ENCODE results near the gene GSTM4. TPM values are rescaled to one million over a fixed set of nuclear protein-coding genes. Genes with fewer than 3 reads are reported as not detected.
"Not testable (repeated sequence)": the region's sequence is repeated elsewhere in the genome, so short reads cannot be mapped to it uniquely, and the experiment has no call there.

GSTM4 gene
- total RNA-seq, 2 experiments from 2014 or later = 18.1 to 20.6 TPM

DNA sequence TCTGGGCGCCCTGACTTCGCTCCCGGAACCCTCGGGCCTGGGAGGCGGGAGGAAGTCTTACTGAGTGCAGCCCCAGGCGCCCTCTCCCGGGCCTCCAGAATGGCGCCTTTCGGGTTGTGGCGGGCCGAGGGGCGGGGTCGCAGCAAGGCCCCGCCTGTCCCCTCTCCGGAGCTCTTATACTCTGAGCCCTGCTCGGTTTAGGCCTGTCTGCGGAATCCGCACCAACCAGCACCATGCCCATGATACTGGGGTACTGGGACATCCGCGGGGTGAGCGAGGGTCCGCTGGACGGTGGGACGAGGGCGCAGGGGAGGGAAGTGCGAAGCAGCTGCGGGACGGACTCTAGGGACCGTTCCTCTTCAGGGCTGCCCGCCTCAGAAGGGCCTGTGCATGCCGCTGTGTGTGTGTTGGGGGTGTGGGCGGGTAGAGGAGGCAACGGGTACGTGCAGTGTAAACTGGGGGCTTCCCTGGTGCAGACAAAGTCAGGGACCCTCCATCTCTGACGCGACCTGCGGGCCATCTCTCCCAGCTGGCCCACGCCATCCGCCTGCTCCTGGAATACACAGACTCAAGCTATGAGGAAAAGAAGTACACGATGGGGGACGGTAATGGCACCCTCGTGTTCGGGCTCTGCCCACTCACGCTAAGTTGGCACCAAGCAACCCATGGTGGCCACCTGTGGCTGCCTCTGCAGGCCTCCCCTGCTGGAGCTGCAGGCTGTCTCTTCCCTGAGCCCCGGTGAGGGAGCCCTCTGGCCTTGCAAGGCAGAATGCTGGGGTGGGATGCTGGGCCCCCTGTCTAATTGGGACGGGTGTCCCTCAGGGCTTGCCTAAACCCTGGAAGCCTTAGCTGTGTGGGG is 32.0 kb downstream of the GSTM4 start, which contains the start of gene GSTM1:
Gene GSTM1 (plus strand): TSS at position 177 of the 859 bp plus-strand sequence. CDS start 57 bp downstream, at position 234.
- ATAC-seq (peak; percentile 99), DNase-seq (peak; percentile 94)
- Mint-ChIP-seq H3K27ac (peak within 1 kb of the TSS; percentile 96), H3K9me3 (ENCODE audit: low read depth) (peaks cover 7% of the 10 kb centered on the region), H3K27me3 (no peaks in the 10 kb centered on the region), H3K4me3 (peak within 1 kb of the TSS; percentile 88), H3K4me1 (peaks cover 20% of the 10 kb centered on the region), H3K36me3 (ENCODE audit: low read depth) (peaks cover 22% of the 10 kb centered on the region)
- intact Hi-C loops (cut with DNase I, micrococcal nuclease) = loop anchor here (1.0 to 5.0 kb wide), 9 partner anchors 21 to 651 kb away; partner anchors contain the start of genes AHCYL1 (in 1 of the 2), GSTM3 (in 1 of the 2), GSTM4 (in 1 of the 2) and RBM15 (in 1 of the 2)
- POLR2A ChIA-PET = interaction anchor here (0.6 to 2.1 kb wide), 4 partner anchors 48 to 714 kb away, joined by 3 to 10 read pairs (median 6); partner anchors contain the start of gene GNAI3
- CTCF ChIA-PET = interaction anchor here (0.6 to 2.5 kb wide), 26 partner anchors 17 to 557 kb away, joined by 3 to 30 read pairs (median 4); partner anchors contain the start of genes AHCYL1, CYB561D1, GNAI3 and GSTM3

DNA sequence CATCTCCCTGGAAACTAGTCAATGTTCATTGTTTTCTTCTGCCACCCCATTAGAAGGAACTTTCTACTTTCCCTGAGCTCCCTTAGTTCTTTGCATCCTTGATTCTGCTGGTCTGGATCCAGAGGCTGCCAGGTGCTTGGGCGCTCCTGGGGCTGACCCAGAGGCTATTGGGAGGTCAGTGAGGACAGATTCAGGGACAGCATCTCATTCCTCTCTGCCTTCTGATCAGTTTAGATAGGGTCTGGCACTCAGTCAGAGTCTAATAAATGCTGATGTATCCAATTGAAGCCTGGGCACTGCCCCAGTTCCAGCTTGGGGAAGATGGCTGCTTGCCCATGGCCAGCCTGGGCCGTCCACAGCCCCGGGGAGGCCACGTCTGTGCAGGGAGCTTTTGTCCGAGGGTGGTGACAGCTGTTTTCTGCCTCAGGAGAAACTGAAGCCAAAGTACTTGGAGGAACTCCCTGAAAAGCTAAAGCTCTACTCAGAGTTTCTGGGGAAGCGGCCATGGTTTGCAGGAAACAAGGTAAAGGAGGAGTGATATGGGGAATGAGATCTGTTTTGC is 34.0 kb downstream of the GSTM4 start:
- peaks cover 3% of the 10 kb centered on the region for H3K9me3 Mint-ChIP-seq (ENCODE audit: low read depth)
- no peaks in the 10 kb centered on the region for H3K27me3 Mint-ChIP-seq
- no peak overlapping the region for H3K27ac Mint-ChIP-seq
- CTCF ChIA-PET = interaction anchor here (1.0 to 1.2 kb wide), 3 partner anchors 39 to 53 kb away, joined by 3 to 7 read pairs (median 3); no protein-coding TSS in a partner anchor
- no peak overlapping the region for H3K4me3 Mint-ChIP-seq
- ATAC-seq (no peak), DNase-seq (no peak)
- H3K36me3 Mint-ChIP-seq (ENCODE audit: low read depth) = peaks cover 22% of the 10 kb centered on the region
- intact Hi-C loops (cut with DNase I, micrococcal nuclease) = loop anchor here (2.0 to 5.0 kb wide), 2 partner anchors 52 to 649 kb away; partner anchors contain the start of genes GSTM3 (in 1 of the 2) and RBM15 (in 1 of the 2)
- H3K4me1 Mint-ChIP-seq = peaks cover 20% of the 10 kb centered on the region
- POLR2A ChIA-PET = interaction anchor here (1.0 kb wide), 1 partner anchor 23 kb away, joined by 4 read pairs; no protein-coding TSS in a partner anchor

DNA sequence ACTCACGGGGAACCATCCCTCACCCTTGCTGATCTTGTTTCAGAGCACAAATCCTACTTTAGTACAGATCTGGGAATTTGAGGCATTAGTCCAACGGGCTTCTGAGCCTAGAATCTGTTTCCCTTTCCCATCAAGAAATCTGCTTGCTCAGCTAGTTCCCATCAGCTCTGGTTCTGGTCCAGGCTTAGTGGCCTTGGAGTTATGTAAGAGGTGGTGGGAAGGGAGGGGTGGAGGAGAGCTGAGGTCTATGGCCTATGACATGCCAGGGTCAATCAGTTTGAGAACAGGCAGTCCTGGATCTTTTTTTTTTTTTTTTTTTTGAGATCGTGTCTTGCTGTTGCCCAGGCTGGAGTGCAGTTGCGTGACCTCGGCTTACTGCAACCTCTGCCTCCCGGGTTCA is 35.9 kb downstream of the GSTM4 start:
- no peaks in the 10 kb centered on the region for H3K9me3 Mint-ChIP-seq (ENCODE audit: low read depth)
- no peak overlapping the region for H3K4me3 Mint-ChIP-seq
- peaks cover 22% of the 10 kb centered on the region for H3K36me3 Mint-ChIP-seq (ENCODE audit: low read depth)
- POLR2A ChIA-PET = no interaction called here
- intact Hi-C loops (cut with DNase I, micrococcal nuclease) = no loop called here
- ATAC-seq (no peak), DNase-seq (no peak)
- CTCF ChIA-PET = interaction anchor here (0.6 to 1.7 kb wide), 3 partner anchors 47 to 146 kb away, joined by 3 to 4 read pairs (median 4); no protein-coding TSS in a partner anchor
- H3K27ac Mint-ChIP-seq = no peak overlapping the region
- H3K27me3 Mint-ChIP-seq = no peaks in the 10 kb centered on the region
- peaks cover 20% of the 10 kb centered on the region for H3K4me1 Mint-ChIP-seq

DNA sequence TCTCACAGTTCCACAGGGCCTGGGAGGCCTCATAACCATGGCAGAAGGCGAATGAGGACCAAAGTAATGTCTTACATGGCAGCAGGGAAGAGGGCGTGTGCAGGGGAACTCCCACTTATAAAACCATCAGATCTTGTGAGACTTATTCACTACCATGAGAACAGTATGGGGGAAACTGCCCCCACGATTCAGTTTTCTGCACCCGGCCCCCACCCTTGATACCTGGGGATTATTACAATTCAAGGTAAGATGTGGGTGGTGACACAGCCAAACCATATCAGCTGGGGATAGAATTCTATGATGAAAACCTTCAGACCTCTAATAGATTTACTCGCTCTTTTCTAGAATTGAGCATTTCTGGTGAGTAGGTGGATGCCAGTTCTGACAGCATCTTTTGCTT is 38.5 kb downstream of the GSTM4 start:
- intact Hi-C loops (cut with DNase I, micrococcal nuclease); H3K4me3 Mint-ChIP-seq; H3K9me3 Mint-ChIP-seq (ENCODE audit: low read depth); H3K27ac Mint-ChIP-seq; CTCF ChIA-PET; DNase-seq; ATAC-seq; H3K27me3 Mint-ChIP-seq; POLR2A ChIA-PET; H3K4me1 Mint-ChIP-seq: not testable (repeated sequence)
- peaks cover 19% of the 10 kb centered on the region for H3K36me3 Mint-ChIP-seq (ENCODE audit: low read depth)

DNA sequence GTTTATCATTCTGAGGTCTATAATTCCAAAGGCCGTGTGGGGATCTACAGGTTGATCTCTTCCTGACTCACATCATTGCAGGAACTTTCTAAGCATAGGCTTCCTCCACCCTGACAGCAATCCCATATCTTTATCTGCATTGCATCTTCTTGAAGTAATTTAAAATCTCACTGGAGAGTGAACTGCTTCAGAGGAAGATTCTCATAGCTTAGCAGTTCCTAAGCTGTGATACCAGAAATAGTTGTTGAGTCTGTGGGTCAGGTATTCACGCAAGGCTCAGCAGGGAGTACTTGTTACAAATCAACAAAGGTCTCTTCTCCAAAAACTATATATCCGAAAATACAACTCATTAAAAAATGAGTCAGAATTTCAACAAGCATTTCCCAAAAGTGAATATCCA is 39.2 kb downstream of the GSTM4 start:
- DNase-seq, ATAC-seq: not testable (repeated sequence)
- CTCF ChIA-PET = interaction anchor here (0.6 to 1.1 kb wide), 2 partner anchors 55 to 393 kb away, joined by 4 read pairs; no protein-coding TSS in a partner anchor

GRCh38 chr1:109697066-109697465 is 41.2 kb downstream of the GSTM4 start:
- no peaks in the 10 kb centered on the region for H3K9me3 Mint-ChIP-seq (ENCODE audit: low read depth)
- ChIA-PET CTCF (no interaction called here), POLR2A (no interaction called here)
- no peak overlapping the region for H3K4me3 Mint-ChIP-seq
- H3K36me3 Mint-ChIP-seq (ENCODE audit: low read depth) = peaks cover 4% of the 10 kb centered on the region
- no peak overlapping the region for H3K27ac Mint-ChIP-seq
- intact Hi-C loops (cut with DNase I, micrococcal nuclease) = no loop called here
- DNase-seq = no peak
- ATAC-seq = no peak
- no peaks in the 10 kb centered on the region for H3K27me3 Mint-ChIP-seq
- no peaks in the 10 kb centered on the region for H3K4me1 Mint-ChIP-seq

More for the DNA sequence above, 39.2 kb downstream of the GSTM4 start:
- H3K27me3 Mint-ChIP-seq; POLR2A ChIA-PET; intact Hi-C loops (cut with DNase I, micrococcal nuclease); H3K4me1 Mint-ChIP-seq; H3K4me3 Mint-ChIP-seq; H3K27ac Mint-ChIP-seq; H3K9me3 Mint-ChIP-seq (ENCODE audit: low read depth): not testable (repeated sequence)
- H3K36me3 Mint-ChIP-seq (ENCODE audit: low read depth) = peaks cover 14% of the 10 kb centered on the region

GRCh38 chr1:109697861-109698260 is 42.0 kb downstream of the GSTM4 start:
- DNase-seq; POLR2A ChIA-PET; ATAC-seq; H3K27ac Mint-ChIP-seq; H3K4me1 Mint-ChIP-seq; H3K9me3 Mint-ChIP-seq (ENCODE audit: low read depth); H3K36me3 Mint-ChIP-seq (ENCODE audit: low read depth); H3K27me3 Mint-ChIP-seq; intact Hi-C loops (cut with DNase I, micrococcal nuclease); H3K4me3 Mint-ChIP-seq; CTCF ChIA-PET: not testable (repeated sequence)

DNA sequence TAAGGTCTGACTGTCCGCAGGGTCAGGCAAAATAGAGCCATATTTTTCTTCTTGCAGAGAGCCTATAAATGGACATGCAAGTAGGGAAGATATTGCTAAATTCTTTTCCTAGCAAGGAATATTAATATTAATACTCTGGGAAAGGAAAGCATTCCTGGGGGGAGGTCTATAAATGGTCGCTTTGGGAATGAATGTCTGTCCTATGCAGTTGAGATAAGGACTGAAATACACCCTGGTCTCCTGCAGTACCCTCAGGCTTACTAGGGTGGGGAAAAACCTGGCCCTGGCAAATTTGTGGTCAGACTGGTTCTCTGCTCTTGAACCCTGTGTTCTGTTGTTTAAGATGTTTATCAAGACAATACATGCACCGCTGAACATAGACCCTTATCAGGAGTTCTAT is 47.0 kb downstream of the GSTM4 start:
- not testable (repeated sequence) for ATAC-seq, H3K4me1 Mint-ChIP-seq

DNA sequence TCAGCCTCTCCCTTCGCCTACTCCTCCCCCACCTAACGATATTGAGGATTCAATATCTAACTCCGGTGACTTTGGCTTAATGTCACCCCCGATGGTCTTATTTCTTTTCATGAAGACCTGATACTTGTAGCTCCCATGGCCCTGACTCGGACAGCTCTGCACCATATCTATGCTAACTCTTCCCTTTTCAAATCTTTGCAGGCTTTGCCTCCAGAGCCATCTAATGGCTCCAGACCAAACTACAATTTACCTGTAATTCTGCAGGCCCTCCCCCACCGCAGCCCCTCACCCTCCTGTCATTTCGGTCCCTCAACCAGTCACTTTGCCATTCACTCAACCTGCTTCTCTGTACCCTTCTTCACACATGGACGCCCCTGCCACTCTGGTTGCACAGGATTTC is 48.3 kb downstream of the GSTM4 start:
- CTCF ChIA-PET = no interaction called here
- Mint-ChIP-seq H3K27me3 (no peaks in the 10 kb centered on the region), H3K27ac (no peak overlapping the region), H3K36me3 (ENCODE audit: low read depth) (peaks cover 28% of the 10 kb centered on the region), H3K9me3 (ENCODE audit: low read depth) (peaks cover 16% of the 10 kb centered on the region), H3K4me1 (no peaks in the 10 kb centered on the region), H3K4me3 (no peak overlapping the region)
- intact Hi-C loops (cut with DNase I, micrococcal nuclease) = no loop called here
- POLR2A ChIA-PET = no interaction called here
- ATAC-seq (no peak), DNase-seq (no peak)

More for the DNA sequence above, 47.0 kb downstream of the GSTM4 start:
- H3K4me3 Mint-ChIP-seq; DNase-seq; H3K9me3 Mint-ChIP-seq (ENCODE audit: low read depth); POLR2A ChIA-PET; H3K27ac Mint-ChIP-seq; intact Hi-C loops (cut with DNase I, micrococcal nuclease); H3K27me3 Mint-ChIP-seq: not testable (repeated sequence)
- CTCF ChIA-PET = interaction anchor here (0.7 kb wide), 1 partner anchor 31 kb away, joined by 4 read pairs; no protein-coding TSS in a partner anchor
- peaks cover 20% of the 10 kb centered on the region for H3K36me3 Mint-ChIP-seq (ENCODE audit: low read depth)

DNA sequence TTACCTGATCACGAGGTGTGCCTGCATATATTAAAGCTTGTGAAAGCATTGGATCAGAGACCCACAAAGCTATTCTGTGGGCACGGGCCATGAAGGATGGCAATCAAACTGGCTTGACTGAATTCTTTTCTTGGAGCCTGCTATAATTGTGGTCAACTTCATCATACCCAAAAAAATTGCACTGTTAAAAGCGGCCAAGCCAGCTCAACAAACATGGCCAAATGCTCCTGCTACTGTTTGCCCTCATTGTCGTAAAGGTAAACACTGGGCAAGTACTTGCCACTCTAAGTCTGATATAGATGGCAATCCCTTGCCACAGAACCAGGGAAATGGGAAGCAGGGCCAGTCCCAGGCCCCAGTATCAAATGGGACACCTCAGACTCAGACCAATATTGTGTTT is 49.5 kb downstream of the GSTM4 start:
- Mint-ChIP-seq H3K27ac (no peak overlapping the region), H3K4me3 (no peak overlapping the region), H3K9me3 (ENCODE audit: low read depth) (peaks cover 16% of the 10 kb centered on the region), H3K4me1 (no peaks in the 10 kb centered on the region), H3K27me3 (no peaks in the 10 kb centered on the region), H3K36me3 (ENCODE audit: low read depth) (peaks cover 28% of the 10 kb centered on the region)
- POLR2A ChIA-PET = no interaction called here
- DNase-seq (no peak), ATAC-seq (no peak)
- intact Hi-C loops (cut with DNase I, micrococcal nuclease) = no loop called here
- CTCF ChIA-PET = interaction anchor here (0.8 to 1.0 kb wide), 2 partner anchors 62 to 65 kb away, joined by 3 read pairs; no protein-coding TSS in a partner anchor

DNA sequence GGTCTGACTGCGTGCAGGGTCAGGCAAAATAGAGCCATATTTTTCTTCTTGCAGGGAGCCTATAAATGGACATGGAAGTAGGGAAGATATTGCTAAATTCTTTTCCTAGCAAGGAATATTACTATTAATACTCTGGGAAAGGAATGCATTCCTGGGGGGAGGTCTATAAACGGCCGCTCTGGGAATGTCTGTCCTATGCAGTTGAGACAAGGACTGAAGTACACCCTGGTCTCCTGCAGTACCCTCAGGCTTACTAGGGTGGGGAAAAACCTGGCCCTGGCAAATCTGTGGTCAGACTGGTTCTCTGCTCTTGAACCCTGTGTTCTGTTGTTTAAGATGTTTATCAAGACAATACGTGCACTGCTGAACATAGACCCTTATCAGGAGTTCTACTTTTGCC is 53.0 kb downstream of the GSTM4 start:
- ATAC-seq; intact Hi-C loops (cut with DNase I, micrococcal nuclease): not testable (repeated sequence)

More for the DNA sequence above, 53.0 kb downstream of the GSTM4 start:
- H3K27ac Mint-ChIP-seq, POLR2A ChIA-PET, H3K27me3 Mint-ChIP-seq, DNase-seq, H3K4me3 Mint-ChIP-seq, H3K4me1 Mint-ChIP-seq: not testable (repeated sequence)
- Mint-ChIP-seq H3K36me3 (ENCODE audit: low read depth) (peaks cover 23% of the 10 kb centered on the region), H3K9me3 (ENCODE audit: low read depth) (peaks cover 12% of the 10 kb centered on the region)
- CTCF ChIA-PET = interaction anchor here (0.6 kb wide), 1 partner anchor 218 kb away, joined by 4 read pairs; no protein-coding TSS in a partner anchor
